Liver (tissue), 9 donors: Measurements from ENCODE around the gene RSRP1. TPM values are rescaled to one million over a fixed set of nuclear protein-coding genes. Genes with fewer than 3 reads are reported as not detected.

Source experiments
- DNase-seq: peaks from one replicate; pipeline ENCODE4 v3.0.0-alpha.2; 2017; ENCODE audit warnings: low spot score
- H3K27ac ChIP-seq, 2 donors: one replicate each; pipeline ENCODE4 v1.7.0; 2013; ENCODE audit warnings: inconsistent platforms in 2 of 2, low read length in 2 of 2, control low read depth in 1 of 2, low read depth in 1 of 2, mild to moderate bottlenecking in 1 of 2
- H3K27me3 ChIP-seq, 4 donors: one replicate each; pipeline versions ENCODE4 v1.6.1 to v1.7.0; 2013; ENCODE audit warnings: low read length in 3 of 4, inconsistent platforms in 1 of 4, mild to moderate bottlenecking in 1 of 4, moderate library complexity in 1 of 4; ENCODE audit not compliant: control insufficient read depth in 4 of 4, insufficient read depth in 4 of 4
- H3K36me3 ChIP-seq, 4 donors: one replicate each; pipeline versions ENCODE4 v1.6.1 to v1.7.0; 2013; ENCODE audit warnings: low read length in 3 of 4, mild to moderate bottlenecking in 3 of 4, low read depth in 1 of 4, moderate library complexity in 1 of 4; ENCODE audit not compliant: control insufficient read depth in 4 of 4, insufficient read depth in 3 of 4
- H3K4me1 ChIP-seq, 4 donors: one replicate each; pipeline versions ENCODE4 v1.6.1 to v1.7.0; 2013; ENCODE audit warnings: low read length in 3 of 4, mild to moderate bottlenecking in 3 of 4, moderate library complexity in 1 of 4; ENCODE audit not compliant: control insufficient read depth in 4 of 4, insufficient read depth in 4 of 4
- H3K4me3 ChIP-seq, 3 donors: one replicate each; pipeline versions ENCODE4 v1.6.1 to v1.7.0; 2013; ENCODE audit warnings: low read length in 3 of 3, control low read depth in 1 of 3, low read depth in 1 of 3, mild to moderate bottlenecking in 1 of 3
- H3K9ac ChIP-seq, 2 donors: one replicate each; pipeline ENCODE4 v1.7.0; 2013; ENCODE audit warnings: low read length in 2 of 2, mild to moderate bottlenecking in 2 of 2, moderate library complexity in 2 of 2, control low read depth in 1 of 2, low read depth in 1 of 2
- H3K9me3 ChIP-seq, 4 donors: one replicate each; pipeline versions ENCODE4 v1.6.1 to v1.7.0; 2013; ENCODE audit warnings: low read length in 3 of 4; ENCODE audit not compliant: control insufficient read depth in 4 of 4
- ATF3 ChIP-seq: IDR thresholded peaks from 2 replicates; pipeline ENCODE4 v1.6.1; 2016; ENCODE audit warnings: antibody characterized with exemption
- EGR1 ChIP-seq, 2 donors: IDR thresholded peaks; 2 replicates each; pipeline ENCODE4 v1.6.1; 2016 to 2018; ENCODE audit warnings: antibody characterized with exemption in 2 of 2, low read depth in 2 of 2
- FOXA1 ChIP-seq: IDR thresholded peaks from 2 replicates; pipeline ENCODE4 v1.6.1; 2016; ENCODE audit warnings: antibody characterized with exemption
- FOXA2 ChIP-seq: IDR thresholded peaks from 2 replicates; pipeline ENCODE4 v1.6.1; 2016; ENCODE audit warnings: antibody characterized with exemption
- HNF4A ChIP-seq, 2 donors: conservative IDR thresholded peaks; 2 replicates each; pipeline ENCODE4 v1.6.1; 2016; ENCODE audit warnings: antibody characterized with exemption in 2 of 2, mild to moderate bottlenecking in 2 of 2
- HNF4G ChIP-seq: IDR thresholded peaks from 2 replicates; pipeline ENCODE4 v1.6.1; 2016; ENCODE audit warnings: antibody characterized with exemption
- JUND ChIP-seq, 2 donors: IDR thresholded peaks; 2 replicates each; pipeline ENCODE4 v1.6.1; 2016; ENCODE audit warnings: antibody characterized with exemption in 2 of 2
- NR2F2 ChIP-seq: IDR thresholded peaks from 2 replicates; pipeline ENCODE4 v1.6.1; 2016; ENCODE audit warnings: antibody characterized with exemption
- RAD21 ChIP-seq, 2 donors: IDR thresholded peaks; 2 replicates each; pipeline ENCODE4 v1.6.1; 2016; ENCODE audit warnings: antibody characterized with exemption in 2 of 2, mild to moderate bottlenecking in 2 of 2
- REST ChIP-seq: IDR thresholded peaks from 2 replicates; pipeline ENCODE4 v1.6.1; 2016; ENCODE audit warnings: antibody characterized with exemption, mild to moderate bottlenecking
- RXRA ChIP-seq, 2 donors: IDR thresholded peaks; 2 replicates each; pipeline ENCODE4 v1.6.1; 2017 to 2018; ENCODE audit warnings: antibody characterized with exemption in 2 of 2, mild to moderate bottlenecking in 1 of 2
- SP1 ChIP-seq: IDR thresholded peaks from 2 replicates; pipeline ENCODE4 v1.6.1; 2018; ENCODE audit warnings: antibody characterized with exemption, mild to moderate bottlenecking
- TAF1 ChIP-seq: conservative IDR thresholded peaks from 2 replicates; pipeline ENCODE4 v1.6.1; 2016; ENCODE audit warnings: antibody characterized with exemption, mild to moderate bottlenecking
- YY1 ChIP-seq: IDR thresholded peaks from 2 replicates; pipeline ENCODE4 v1.6.1; 2016; ENCODE audit warnings: antibody characterized with exemption, mild to moderate bottlenecking
- WGBS: extraction: QIAGEN DNeasy Blood & Tissue Kit; methylation state at CpG from one replicate; pipeline ENCODE4 v1.1.7; 2013; 5-methylcytosine and 5-hydroxymethylcytosine counted together
- polyA plus RNA-seq, 2 donors: library from polyadenylated mRNA; stranded (reverse) in 1 of 2; unstranded in 1 of 2; fragments of 200-250 nt in 1 of 2; fragments of >200 nt in 1 of 2; fragmentation: Nextera tagmentation in 1 of 2; extraction: Ambion mirVana in 1 of 2; gene quantifications; one replicate each; pipeline versions ENCODE4 v1.2.1 to v1.2.3, GENCODE V29; 2013 to 2015
- total RNA-seq, 2 donors: library from RNA; depleted of rRNA; stranded (reverse); fragments of >200 nt; gene quantifications; one replicate each; pipeline ENCODE4 v1.2.3, GENCODE V29; 2014
- TF ChIP-seq, protein P1 (sequence below): fragments of 150-350 bp; IDR thresholded peaks from 2 replicates; pipeline ENCODE4 v1.5.1; 2017; ENCODE audit warnings: improper control_type of control experiment, low read depth, low read length; ENCODE audit not compliant: missing input control
- TF ChIP-seq, protein P2 (sequence below): IDR thresholded peaks from 2 replicates; pipeline ENCODE4 v1.6.1; 2016; ENCODE audit warnings: antibody characterized with exemption
- donor health status: healthy.
- donor health status: healthy.
- donor health status: healthy.
- donor health status: healthy.
- donor health status: healthy.

Gene RSRP1
- total and polyA plus RNA-seq, 4 donors = 19.9 to 101 (median 74.0) TPM

GRCh38 chr1:25217015-25217414, 30.2 kb downstream of the RSRP1 start:
- H3K4me3 ChIP-seq = no peak overlapping the region
- no peaks in the 10 kb centered on the region for H3K9me3 ChIP-seq
- H3K27me3 ChIP-seq = no peaks in the 10 kb centered on the region
- H3K27ac ChIP-seq = no peak overlapping the region
- WGBS = 89% methylated on average over 3 of the region's 3 CpGs
- no peak for DNase-seq
- no peaks in the 10 kb centered on the region for H3K4me1 ChIP-seq
- H3K36me3 ChIP-seq = peaks cover 3 to 16% (median 11%) of the 10 kb centered on the region in 4 donors
- H3K9ac ChIP-seq = no peak overlapping the region
- TF ChIP-seq RAD21 (IDR thresholded peaks at IDR 0.05) = no peak
- TF ChIP-seq NR2F2 = no peak
- no peak for TF ChIP-seq SP1
- TF ChIP-seq FOXA1 = no peak
- no peak for TF ChIP-seq FOXA2
- TF ChIP-seq ATF3 = no peak
- no peak for TF ChIP-seq YY1
- no peak for TF ChIP-seq HNF4A (conservative IDR thresholded peaks at IDR 0.05)
- TF ChIP-seq, protein P1, sequence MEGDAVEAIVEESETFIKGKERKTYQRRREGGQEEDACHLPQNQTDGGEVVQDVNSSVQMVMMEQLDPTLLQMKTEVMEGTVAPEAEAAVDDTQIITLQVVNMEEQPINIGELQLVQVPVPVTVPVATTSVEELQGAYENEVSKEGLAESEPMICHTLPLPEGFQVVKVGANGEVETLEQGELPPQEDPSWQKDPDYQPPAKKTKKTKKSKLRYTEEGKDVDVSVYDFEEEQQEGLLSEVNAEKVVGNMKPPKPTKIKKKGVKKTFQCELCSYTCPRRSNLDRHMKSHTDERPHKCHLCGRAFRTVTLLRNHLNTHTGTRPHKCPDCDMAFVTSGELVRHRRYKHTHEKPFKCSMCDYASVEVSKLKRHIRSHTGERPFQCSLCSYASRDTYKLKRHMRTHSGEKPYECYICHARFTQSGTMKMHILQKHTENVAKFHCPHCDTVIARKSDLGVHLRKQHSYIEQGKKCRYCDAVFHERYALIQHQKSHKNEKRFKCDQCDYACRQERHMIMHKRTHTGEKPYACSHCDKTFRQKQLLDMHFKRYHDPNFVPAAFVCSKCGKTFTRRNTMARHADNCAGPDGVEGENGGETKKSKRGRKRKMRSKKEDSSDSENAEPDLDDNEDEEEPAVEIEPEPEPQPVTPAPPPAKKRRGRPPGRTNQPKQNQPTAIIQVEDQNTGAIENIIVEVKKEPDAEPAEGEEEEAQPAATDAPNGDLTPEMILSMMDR = no peak
- no peak for TF ChIP-seq JUND (IDR thresholded peaks at IDR 0.05)
- no peak for TF ChIP-seq REST
- no peak for TF ChIP-seq TAF1
- TF ChIP-seq, protein P2, sequence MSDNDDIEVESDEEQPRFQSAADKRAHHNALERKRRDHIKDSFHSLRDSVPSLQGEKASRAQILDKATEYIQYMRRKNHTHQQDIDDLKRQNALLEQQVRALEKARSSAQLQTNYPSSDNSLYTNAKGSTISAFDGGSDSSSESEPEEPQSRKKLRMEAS = no peak
- TF ChIP-seq EGR1 (IDR thresholded peaks at IDR 0.05; ENCODE audit: low read depth in 2 of 2) = no peak
- no peak for TF ChIP-seq RXRA (IDR thresholded peaks at IDR 0.05)

DNA sequence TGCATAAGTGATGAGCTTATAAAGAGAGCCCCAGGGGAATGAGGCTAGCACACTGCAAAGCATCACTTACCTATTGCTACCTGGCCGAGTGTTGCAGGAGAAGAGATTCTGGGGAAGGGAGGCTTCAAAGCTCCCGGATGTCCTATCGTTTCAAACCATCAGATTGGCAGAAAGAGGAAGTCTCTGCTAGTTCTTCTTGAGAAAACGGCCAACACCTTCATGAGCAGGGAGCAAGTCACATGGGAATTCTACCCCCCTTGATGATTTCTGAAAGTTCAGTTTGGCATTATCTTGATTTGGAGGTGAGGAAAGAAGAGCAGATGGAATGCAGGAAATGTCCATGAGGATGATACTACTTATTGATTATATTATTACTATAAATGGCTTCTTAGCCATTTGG, 31.1 kb downstream of the RSRP1 start:
- no peak overlapping the region for H3K27ac ChIP-seq
- H3K4me3 ChIP-seq = no peak overlapping the region
- no peak for DNase-seq
- no peak for TF ChIP-seq YY1
- no peak for TF ChIP-seq HNF4G
- TF ChIP-seq TAF1 = no peak
- no peak for TF ChIP-seq ATF3
- no peak for TF ChIP-seq RXRA (IDR thresholded peaks at IDR 0.05)
- TF ChIP-seq EGR1 (IDR thresholded peaks at IDR 0.05; ENCODE audit: low read depth in 2 of 2) = no peak
- TF ChIP-seq HNF4A (conservative IDR thresholded peaks at IDR 0.05) = no peak
- TF ChIP-seq REST = no peak
- no peak for TF ChIP-seq RAD21 (IDR thresholded peaks at IDR 0.05)
- TF ChIP-seq, protein P2 = no peak
- no peak for TF ChIP-seq FOXA1
- WGBS = 78% methylated on average over 4 of the region's 4 CpGs
- H3K27me3 ChIP-seq = no peaks in the 10 kb centered on the region
- no peaks in the 10 kb centered on the region for H3K4me1 ChIP-seq
- H3K9me3 ChIP-seq = no peaks in the 10 kb centered on the region
- peaks cover 0 to 7% (median 5%) of the 10 kb centered on the region in 4 donors for H3K36me3 ChIP-seq
- no peak overlapping the region for H3K9ac ChIP-seq
